ENCODE data around the gene CRACR2A.

CRACR2A gene

DNA sequence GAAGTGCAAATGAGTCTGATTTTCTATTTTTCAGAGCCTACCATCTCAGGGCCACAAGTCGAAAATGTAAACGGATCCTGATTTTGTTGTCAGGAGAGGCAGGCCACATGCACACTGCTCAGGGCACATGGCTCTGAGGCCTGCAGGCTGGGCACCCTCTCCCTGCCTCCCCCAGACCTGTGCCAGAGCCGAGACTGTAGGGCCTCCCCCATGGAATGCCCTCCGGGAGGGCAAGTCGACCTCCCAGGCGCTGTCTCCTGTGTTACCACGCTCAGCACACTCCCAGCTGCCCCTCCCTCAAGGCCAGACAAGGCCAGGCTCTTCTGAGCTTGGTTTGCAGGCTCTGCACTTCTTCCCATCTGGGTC is 121.7 kb downstream of the CRACR2A start:
- TF ChIP-seq, protein P1, sequence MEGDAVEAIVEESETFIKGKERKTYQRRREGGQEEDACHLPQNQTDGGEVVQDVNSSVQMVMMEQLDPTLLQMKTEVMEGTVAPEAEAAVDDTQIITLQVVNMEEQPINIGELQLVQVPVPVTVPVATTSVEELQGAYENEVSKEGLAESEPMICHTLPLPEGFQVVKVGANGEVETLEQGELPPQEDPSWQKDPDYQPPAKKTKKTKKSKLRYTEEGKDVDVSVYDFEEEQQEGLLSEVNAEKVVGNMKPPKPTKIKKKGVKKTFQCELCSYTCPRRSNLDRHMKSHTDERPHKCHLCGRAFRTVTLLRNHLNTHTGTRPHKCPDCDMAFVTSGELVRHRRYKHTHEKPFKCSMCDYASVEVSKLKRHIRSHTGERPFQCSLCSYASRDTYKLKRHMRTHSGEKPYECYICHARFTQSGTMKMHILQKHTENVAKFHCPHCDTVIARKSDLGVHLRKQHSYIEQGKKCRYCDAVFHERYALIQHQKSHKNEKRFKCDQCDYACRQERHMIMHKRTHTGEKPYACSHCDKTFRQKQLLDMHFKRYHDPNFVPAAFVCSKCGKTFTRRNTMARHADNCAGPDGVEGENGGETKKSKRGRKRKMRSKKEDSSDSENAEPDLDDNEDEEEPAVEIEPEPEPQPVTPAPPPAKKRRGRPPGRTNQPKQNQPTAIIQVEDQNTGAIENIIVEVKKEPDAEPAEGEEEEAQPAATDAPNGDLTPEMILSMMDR (IDR thresholded peaks at IDR 0.05; ENCODE audit: low read length, missing control alignments) = no peak
- no peak for DNase-seq (ENCODE audit: low read depth)
- no peak overlapping the region for H3K4me3 ChIP-seq (replicated peaks; ENCODE audit: low read depth, low read length)

DNA sequence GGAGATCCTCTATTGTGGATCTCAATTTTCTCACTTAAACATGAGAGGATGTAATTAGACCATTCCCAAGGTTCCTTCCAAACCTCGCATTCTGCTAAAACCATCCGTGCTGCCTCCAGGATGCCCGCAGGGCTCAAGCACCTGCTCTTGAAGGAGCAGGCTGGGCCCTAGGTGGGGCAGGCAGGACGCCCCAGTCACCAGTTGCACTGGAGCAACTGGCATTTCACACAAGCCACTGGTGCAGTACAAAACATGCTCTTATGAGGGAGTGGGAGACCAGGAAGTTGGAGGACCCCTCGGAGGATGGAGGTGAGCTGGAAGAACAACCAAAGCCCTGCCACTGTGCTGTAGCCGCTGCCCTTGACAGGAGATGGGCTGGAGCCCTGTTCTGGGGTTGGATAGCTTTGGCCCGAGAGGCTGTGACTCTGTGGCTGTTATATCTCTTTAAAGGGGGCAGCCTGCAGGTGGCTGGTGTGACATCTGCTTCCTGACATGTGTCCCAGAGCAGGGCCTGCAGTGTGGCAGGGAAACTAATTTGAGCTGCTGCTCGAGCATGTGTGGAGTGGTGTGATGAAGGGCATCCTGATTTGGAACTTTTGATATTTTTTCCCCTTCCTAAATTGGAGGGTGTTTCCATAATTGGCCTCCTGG is 122.2 kb downstream of the CRACR2A start:
- TF ChIP-seq, protein P1 (IDR thresholded peaks at IDR 0.05; ENCODE audit: low read length, missing control alignments) = no peak
- no peak for DNase-seq (ENCODE audit: low read depth)

DNA sequence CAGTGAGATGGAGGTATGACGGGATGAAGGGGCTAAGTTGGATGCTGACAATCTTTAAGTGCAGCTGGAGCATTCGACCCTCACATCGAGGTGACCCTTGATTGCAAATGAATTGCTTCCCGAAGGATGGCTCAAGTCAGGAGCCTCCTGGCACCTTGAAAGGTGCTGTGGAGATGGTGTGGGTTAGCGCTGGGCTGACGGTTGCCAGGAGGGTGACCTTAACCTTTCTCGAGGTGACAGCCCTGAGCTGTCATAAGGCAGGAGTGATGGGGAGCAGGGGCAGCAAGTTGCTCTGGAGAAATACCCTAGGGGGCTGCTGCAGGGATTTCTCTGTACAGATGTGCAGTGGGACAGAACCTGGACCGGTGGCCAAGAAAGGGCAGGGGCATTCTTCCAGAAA is 122.8 kb downstream of the CRACR2A start:
- H3K4me3 ChIP-seq (replicated peaks; ENCODE audit: low read depth, low read length) = no peak overlapping the region
- no peak for DNase-seq (ENCODE audit: low read depth)
- TF ChIP-seq, protein P1 (IDR thresholded peaks at IDR 0.05; ENCODE audit: low read length, missing control alignments) = no peak

More for the DNA sequence above, 122.2 kb downstream of the CRACR2A start:
- no peak overlapping the region for H3K4me3 ChIP-seq (replicated peaks; ENCODE audit: low read depth, low read length)

DNA sequence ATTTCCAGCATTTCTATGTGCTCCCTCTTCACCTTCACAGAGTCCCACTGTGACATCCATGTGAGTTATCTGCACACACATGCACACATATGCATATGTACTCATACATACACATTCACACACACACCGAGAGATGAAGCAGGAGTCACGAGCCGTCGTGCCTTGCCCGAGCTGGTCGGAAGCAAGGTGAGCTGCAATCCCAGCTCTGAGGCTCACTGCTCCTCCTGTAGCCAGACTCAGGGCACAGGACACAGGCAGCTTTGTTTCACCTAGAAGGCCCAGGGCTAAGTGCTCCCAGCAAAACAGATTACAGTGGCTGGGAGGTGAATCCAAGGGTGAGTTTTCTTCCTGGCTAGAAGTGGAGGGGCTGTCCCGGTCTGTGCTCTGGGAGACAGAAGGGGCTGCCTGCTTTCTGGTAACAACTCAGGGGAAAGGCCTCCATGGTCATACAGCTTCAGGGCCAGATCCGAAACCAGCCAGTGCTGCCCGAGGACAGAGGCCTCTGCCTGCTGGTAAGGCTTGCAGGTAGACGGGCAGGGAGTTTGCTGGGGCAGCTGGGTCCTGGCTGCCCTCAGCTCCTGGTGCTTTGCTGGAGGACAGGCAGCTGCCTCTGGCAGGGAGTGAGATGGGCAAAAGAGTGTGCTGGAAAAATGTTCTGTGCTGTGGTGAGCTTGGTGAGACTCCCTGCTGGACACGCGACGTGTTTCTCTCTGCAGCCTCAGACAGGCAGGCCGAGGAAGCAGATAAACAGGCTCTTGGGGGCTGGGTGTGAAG is 123.7 kb downstream of the CRACR2A start:
- TF ChIP-seq, protein P1 (IDR thresholded peaks at IDR 0.05; ENCODE audit: low read length, missing control alignments) = no peak
- no peak for DNase-seq (ENCODE audit: low read depth)
- no peak overlapping the region for H3K4me3 ChIP-seq (replicated peaks; ENCODE audit: low read depth, low read length)

DNA sequence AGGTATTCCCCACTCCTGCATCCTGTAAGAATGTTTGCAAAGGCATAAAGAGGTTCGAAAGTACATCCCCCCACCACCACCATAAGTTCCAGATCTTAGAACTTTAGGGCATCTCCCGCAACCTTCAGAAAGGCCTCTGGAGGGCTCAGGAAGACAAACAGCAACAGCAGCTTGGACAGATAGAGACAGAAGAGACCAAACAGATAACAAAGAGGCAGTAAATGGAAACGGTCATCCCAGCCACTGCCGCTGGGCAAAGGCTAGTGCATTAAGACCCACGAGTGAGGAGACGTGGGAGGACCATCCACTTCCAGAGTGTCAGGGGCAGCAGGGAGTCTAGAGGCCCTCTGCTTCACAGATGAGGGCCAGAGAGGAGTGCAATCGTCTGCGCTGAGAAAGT is 124.3 kb downstream of the CRACR2A start:
- DNase-seq (ENCODE audit: low read depth) = no peak
- H3K4me3 ChIP-seq (replicated peaks; ENCODE audit: low read depth, low read length) = no peak overlapping the region
- TF ChIP-seq, protein P1 (IDR thresholded peaks at IDR 0.05; ENCODE audit: low read length, missing control alignments) = no peak

DNA sequence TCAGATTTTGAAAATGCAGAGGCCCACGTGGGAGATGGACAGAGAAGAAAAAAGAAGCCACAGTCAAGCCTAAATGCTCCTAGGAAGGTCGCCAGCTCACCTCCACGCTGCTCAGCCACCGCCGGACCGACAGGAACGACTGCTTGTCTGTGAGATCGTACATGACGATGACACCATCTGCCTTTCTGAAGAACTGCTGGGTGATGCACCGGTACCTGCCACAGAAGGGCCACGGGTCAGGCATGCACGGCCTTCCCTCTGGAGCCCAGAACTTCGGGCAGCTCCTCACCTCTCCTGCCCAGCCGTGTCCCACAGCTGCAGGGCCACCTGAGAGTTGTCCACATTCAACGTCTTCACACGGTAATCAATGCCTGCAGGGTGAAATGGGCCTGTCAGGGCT is 125.6 kb downstream of the CRACR2A start:
- no peak for DNase-seq (ENCODE audit: low read depth)
- TF ChIP-seq, protein P1 (IDR thresholded peaks at IDR 0.05; ENCODE audit: low read length, missing control alignments) = no peak
- no peak overlapping the region for H3K4me3 ChIP-seq (replicated peaks; ENCODE audit: low read depth, low read length)
